ENCODE data around the gene TMEM18.

The TMEM18 gene

DNA sequence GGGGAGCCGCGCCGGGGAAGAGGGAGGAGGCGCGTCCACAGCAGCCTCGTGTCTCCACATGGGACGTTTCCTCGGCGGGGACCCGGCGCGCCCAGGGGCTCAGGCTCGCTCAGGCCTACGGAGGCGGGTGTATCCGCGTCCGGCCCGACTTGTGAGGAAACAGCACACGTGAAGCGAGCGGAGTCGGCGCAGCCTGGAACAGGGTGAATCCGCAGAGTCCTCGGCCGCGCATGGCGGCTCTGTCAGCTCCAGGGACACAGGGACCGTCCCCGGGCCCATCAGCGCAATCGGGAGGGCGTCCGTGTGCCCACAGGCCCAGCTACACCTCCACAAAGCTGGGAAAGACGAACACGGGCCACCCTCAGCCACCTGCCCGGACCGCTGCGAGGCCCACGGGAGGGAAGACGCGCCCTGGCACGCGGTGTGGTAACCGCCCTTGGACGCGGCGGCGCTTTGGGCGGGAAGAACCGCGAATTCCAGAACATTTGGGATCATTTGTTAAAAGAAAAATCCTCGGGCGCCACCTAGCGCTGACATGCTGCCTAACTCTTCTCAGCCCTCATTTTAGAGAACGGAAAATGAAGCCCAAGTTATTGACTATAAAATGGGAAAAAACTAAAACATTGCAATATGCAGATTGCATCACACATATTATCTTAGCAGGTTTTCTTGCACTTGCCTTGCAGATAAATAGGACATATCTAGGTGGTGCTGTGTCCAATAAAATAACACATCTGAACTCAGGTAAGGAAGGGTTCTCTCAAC is 40.4 kb downstream of the TMEM18 start:
- H3K36me3 ChIP-seq (ENCODE audit: control insufficient read depth in 1 of 2, insufficient read depth in 2 of 2, low read length in 2 of 2): no peaks in the 10 kb centered on the region
- H3K4me1 ChIP-seq (ENCODE audit: control insufficient read depth in 1 of 2, insufficient read depth in 2 of 2, low read length in 2 of 2): peaks cover 6 to 15% of the 10 kb centered on the region in 2 donors
- peak overlapping the region; percentile 56 to 60 for H3K4me3 ChIP-seq (ENCODE audit: low read depth in 1 of 2, low read length in 2 of 2)
- H3K9me3 ChIP-seq (ENCODE audit: control insufficient read depth in 1 of 2, low read length in 2 of 2): no peaks in the 10 kb centered on the region
- no peak overlapping the region for H3K27ac ChIP-seq (ENCODE audit: low read depth, low read length)
- no peaks in the 10 kb centered on the region for H3K27me3 ChIP-seq (ENCODE audit: control insufficient read depth in 1 of 2, insufficient read depth in 2 of 2, low read length in 2 of 2)
- peak overlapping the region in 1 of 2 donors; percentile 30 for H3K9ac ChIP-seq (ENCODE audit: low read depth in 1 of 2, low read length in 2 of 2)

DNA sequence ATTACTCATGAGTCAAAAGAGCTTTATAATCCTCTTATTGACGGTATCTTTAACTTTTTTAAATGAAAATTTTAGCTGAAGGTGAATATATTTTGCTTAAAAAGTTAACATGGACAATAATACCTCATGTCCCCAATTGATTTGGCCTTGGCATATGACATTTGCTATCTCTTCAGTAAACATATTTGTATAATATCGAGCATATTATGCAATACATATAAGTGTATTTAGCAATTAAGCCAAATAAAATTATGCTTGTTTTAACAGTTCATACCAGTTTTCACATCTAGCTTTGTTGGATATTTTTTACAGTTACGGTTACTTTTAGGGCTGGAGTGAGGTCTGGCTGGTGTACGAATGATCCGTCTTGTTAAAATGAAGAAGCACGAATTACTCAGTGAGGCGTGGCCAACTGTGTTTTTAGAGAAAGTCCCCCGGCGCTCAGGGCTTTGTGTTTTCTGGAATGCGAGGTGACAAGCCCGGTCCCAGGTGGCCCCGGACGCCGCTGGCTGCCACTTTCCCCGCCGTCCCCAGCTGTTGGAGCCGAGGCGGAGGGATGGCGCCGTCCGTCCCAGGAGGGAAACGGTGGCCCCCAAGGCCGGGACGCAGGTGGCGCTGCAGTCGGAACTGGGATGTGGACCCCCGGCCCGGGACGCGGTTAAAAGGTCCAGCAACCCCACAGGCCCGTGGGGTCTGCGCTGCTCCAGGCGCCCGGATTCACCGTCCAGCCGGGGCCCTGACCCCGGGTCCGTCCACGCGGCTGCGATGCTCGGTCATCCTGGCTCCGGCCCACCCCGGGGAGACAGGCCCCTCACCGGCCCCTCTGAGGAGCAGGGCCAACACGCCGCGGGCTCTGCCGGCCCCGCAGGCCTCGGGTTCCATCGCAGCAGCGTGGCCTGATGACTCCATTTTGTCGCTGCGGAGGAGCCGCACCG is 41.3 kb downstream of the TMEM18 start:
- no peak overlapping the region for H3K4me3 ChIP-seq (ENCODE audit: low read depth in 1 of 2, low read length in 2 of 2)
- no peaks in the 10 kb centered on the region for H3K27me3 ChIP-seq (ENCODE audit: control insufficient read depth in 1 of 2, insufficient read depth in 2 of 2, low read length in 2 of 2)
- no peaks in the 10 kb centered on the region for H3K9me3 ChIP-seq (ENCODE audit: control insufficient read depth in 1 of 2, low read length in 2 of 2)
- H3K9ac ChIP-seq (ENCODE audit: low read depth in 1 of 2, low read length in 2 of 2): no peak overlapping the region
- peaks cover 6 to 15% of the 10 kb centered on the region in 2 donors for H3K4me1 ChIP-seq (ENCODE audit: control insufficient read depth in 1 of 2, insufficient read depth in 2 of 2, low read length in 2 of 2)
- H3K36me3 ChIP-seq (ENCODE audit: control insufficient read depth in 1 of 2, insufficient read depth in 2 of 2, low read length in 2 of 2): no peaks in the 10 kb centered on the region
- H3K27ac ChIP-seq (ENCODE audit: low read depth, low read length): no peak overlapping the region

DNA sequence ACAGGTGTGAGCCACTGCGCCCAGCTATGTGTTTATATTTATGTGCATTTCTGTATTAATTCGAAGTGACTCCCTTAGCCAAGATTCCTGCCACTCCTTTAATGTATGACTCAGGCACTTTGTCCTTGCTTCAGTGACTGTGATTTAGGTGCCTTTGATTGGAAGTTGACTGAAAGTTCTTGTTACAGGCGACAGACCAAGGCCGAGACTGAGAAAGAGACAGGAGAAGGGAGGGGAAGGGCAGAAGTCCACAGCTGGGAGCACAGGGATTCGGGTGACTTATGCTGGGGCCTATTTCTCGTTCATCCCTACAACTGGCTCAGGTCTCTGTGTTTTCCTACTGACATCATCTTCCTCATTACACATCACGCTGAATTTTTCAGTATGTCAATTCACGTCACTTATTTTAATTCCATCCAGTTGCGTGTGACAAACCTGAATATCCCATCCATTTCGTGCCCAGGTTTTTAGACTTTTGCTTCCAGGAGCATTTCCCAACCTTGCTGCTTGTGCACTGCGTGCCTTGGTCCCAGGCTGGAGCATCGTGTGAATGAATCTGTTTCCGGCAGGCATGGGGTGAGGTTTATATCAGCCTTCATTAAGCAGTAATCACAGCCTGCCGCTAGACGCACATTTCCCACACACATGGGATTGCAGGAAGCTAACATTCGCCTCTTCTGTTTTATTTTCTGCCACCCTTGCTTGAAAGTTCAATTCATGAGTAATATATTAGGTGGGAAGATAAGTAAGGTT is 42.4 kb downstream of the TMEM18 start:
- Histone ChIP-seq H3K4me1 (ENCODE audit: control insufficient read depth in 1 of 2, insufficient read depth in 2 of 2, low read length in 2 of 2) (peaks cover 6 to 15% of the 10 kb centered on the region in 2 donors), H3K27me3 (ENCODE audit: control insufficient read depth in 1 of 2, insufficient read depth in 2 of 2, low read length in 2 of 2) (no peaks in the 10 kb centered on the region), H3K4me3 (ENCODE audit: low read depth in 1 of 2, low read length in 2 of 2) (peak overlapping the region in 1 of 2 donors; percentile 23), H3K36me3 (ENCODE audit: control insufficient read depth in 1 of 2, insufficient read depth in 2 of 2, low read length in 2 of 2) (no peaks in the 10 kb centered on the region), H3K9me3 (ENCODE audit: control insufficient read depth in 1 of 2, low read length in 2 of 2) (no peaks in the 10 kb centered on the region), H3K9ac (ENCODE audit: low read depth in 1 of 2, low read length in 2 of 2) (peak overlapping the region in 1 of 2 donors; percentile 38), H3K27ac (ENCODE audit: low read depth, low read length) (no peak overlapping the region)

DNA sequence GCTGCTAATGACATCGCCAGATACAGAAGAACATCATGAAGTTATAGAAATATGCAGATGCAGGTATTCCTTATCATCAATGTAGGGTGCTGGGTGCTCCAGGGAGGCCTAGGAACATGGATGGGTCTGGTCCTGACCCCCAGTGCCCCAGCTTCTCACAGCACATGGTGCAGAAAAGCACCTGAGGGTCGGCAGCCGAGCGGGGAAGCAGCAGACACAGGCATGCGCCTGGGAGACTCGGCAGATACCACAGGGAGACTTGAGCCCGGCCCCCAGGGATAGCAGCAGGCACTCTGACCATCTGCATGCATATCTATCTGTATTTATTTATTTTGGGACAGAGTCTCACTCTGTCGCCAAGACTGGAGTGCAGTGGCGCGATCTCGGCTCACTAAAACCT is 43.2 kb downstream of the TMEM18 start:
- peak overlapping the region in 1 of 2 donors; percentile 15 for H3K9ac ChIP-seq (ENCODE audit: low read depth in 1 of 2, low read length in 2 of 2)
- no peak overlapping the region for H3K27ac ChIP-seq (ENCODE audit: low read depth, low read length)
- H3K27me3 ChIP-seq (ENCODE audit: control insufficient read depth in 1 of 2, insufficient read depth in 2 of 2, low read length in 2 of 2): no peaks in the 10 kb centered on the region
- H3K9me3 ChIP-seq (ENCODE audit: control insufficient read depth in 1 of 2, low read length in 2 of 2): no peaks in the 10 kb centered on the region
- peak overlapping the region in 1 of 2 donors; percentile 12 for H3K4me3 ChIP-seq (ENCODE audit: low read depth in 1 of 2, low read length in 2 of 2)
- H3K36me3 ChIP-seq (ENCODE audit: control insufficient read depth in 1 of 2, insufficient read depth in 2 of 2, low read length in 2 of 2): no peaks in the 10 kb centered on the region
- H3K4me1 ChIP-seq (ENCODE audit: control insufficient read depth in 1 of 2, insufficient read depth in 2 of 2, low read length in 2 of 2): peaks cover 6 to 15% of the 10 kb centered on the region in 2 donors

DNA sequence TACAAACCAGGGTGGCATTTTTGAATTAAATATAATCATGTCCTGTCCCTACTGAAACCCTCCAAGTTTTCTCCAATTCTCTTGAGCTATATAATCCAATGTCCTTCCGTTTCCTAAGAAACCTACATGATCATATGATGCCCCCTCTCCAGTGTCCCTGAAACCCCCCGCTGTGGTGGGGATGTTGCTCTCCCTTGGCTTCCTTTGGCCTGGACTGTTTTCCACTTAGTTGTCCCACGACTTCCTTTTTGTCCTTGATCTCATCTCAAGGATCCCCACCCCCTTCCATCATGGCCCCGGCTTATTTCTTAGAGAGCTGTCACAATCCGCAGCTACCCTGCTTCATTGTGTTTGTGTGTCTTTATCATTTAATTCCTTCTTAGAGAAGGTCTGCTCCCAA is 43.8 kb downstream of the TMEM18 start:
- H3K4me3 ChIP-seq (ENCODE audit: low read depth in 1 of 2, low read length in 2 of 2): no peak overlapping the region
- no peaks in the 10 kb centered on the region for H3K9me3 ChIP-seq (ENCODE audit: control insufficient read depth in 1 of 2, low read length in 2 of 2)
- H3K9ac ChIP-seq (ENCODE audit: low read depth in 1 of 2, low read length in 2 of 2): no peak overlapping the region

DNA sequence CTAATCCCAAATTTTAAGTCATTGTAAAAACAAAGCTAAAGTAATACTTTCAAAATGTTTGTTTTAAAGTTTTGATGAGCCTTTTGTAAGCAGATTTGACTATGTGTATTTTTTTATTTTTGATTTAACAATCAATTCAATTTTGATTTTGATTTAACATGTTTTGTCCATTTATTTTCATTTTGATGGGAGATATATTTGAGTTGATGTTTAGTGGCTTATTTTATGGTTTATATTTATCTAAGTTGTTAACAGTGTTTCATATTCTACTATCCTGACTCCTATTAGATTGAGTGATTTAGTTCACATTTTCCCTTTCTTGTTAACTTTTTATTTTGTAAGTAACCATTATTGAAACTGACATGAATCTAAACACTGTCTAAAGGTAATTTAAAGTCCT is 44.7 kb downstream of the TMEM18 start:
- Histone ChIP-seq H3K27me3 (ENCODE audit: control insufficient read depth in 1 of 2, insufficient read depth in 2 of 2, low read length in 2 of 2) (no peaks in the 10 kb centered on the region), H3K9me3 (ENCODE audit: control insufficient read depth in 1 of 2, low read length in 2 of 2) (no peaks in the 10 kb centered on the region), H3K9ac (ENCODE audit: low read depth in 1 of 2, low read length in 2 of 2) (no peak overlapping the region), H3K36me3 (ENCODE audit: control insufficient read depth in 1 of 2, insufficient read depth in 2 of 2, low read length in 2 of 2) (no peaks in the 10 kb centered on the region), H3K27ac (ENCODE audit: low read depth, low read length) (no peak overlapping the region), H3K4me1 (ENCODE audit: control insufficient read depth in 1 of 2, insufficient read depth in 2 of 2, low read length in 2 of 2) (peaks cover 6 to 15% of the 10 kb centered on the region in 2 donors), H3K4me3 (ENCODE audit: low read depth in 1 of 2, low read length in 2 of 2) (no peak overlapping the region)

More for the DNA sequence above, 43.8 kb downstream of the TMEM18 start:
- no peak overlapping the region for H3K27ac ChIP-seq (ENCODE audit: low read depth, low read length)
- no peaks in the 10 kb centered on the region for H3K36me3 ChIP-seq (ENCODE audit: control insufficient read depth in 1 of 2, insufficient read depth in 2 of 2, low read length in 2 of 2)
- H3K27me3 ChIP-seq (ENCODE audit: control insufficient read depth in 1 of 2, insufficient read depth in 2 of 2, low read length in 2 of 2): no peaks in the 10 kb centered on the region
- H3K4me1 ChIP-seq (ENCODE audit: control insufficient read depth in 1 of 2, insufficient read depth in 2 of 2, low read length in 2 of 2): peaks cover 6 to 15% of the 10 kb centered on the region in 2 donors

DNA sequence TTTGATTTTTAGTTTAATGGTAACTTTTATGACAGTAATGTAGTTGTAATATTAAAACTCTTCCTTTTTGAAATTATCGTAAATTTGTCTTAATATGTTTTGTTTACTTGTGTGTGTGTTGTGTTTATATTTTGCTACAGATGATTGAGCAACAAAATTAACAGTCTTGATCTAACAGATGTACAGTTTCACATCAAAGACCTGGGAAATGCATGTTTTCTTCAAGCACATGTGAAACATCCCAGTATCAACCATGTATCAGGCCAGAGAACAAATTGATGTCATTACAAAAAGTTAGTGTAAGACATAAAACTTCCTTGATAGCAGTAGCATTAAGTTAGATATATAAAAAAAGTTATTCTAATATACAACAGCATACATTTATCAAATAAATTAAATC is 45.5 kb downstream of the TMEM18 start:
- Histone ChIP-seq H3K27me3 (ENCODE audit: control insufficient read depth in 1 of 2, insufficient read depth in 2 of 2, low read length in 2 of 2) (no peaks in the 10 kb centered on the region), H3K36me3 (ENCODE audit: control insufficient read depth in 1 of 2, insufficient read depth in 2 of 2, low read length in 2 of 2) (no peaks in the 10 kb centered on the region), H3K4me1 (ENCODE audit: control insufficient read depth in 1 of 2, insufficient read depth in 2 of 2, low read length in 2 of 2) (peaks cover 6 to 14% of the 10 kb centered on the region in 2 donors), H3K4me3 (ENCODE audit: low read depth in 1 of 2, low read length in 2 of 2) (no peak overlapping the region), H3K9me3 (ENCODE audit: control insufficient read depth in 1 of 2, low read length in 2 of 2) (no peaks in the 10 kb centered on the region), H3K9ac (ENCODE audit: low read depth in 1 of 2, low read length in 2 of 2) (no peak overlapping the region), H3K27ac (ENCODE audit: low read depth, low read length) (no peak overlapping the region)

DNA sequence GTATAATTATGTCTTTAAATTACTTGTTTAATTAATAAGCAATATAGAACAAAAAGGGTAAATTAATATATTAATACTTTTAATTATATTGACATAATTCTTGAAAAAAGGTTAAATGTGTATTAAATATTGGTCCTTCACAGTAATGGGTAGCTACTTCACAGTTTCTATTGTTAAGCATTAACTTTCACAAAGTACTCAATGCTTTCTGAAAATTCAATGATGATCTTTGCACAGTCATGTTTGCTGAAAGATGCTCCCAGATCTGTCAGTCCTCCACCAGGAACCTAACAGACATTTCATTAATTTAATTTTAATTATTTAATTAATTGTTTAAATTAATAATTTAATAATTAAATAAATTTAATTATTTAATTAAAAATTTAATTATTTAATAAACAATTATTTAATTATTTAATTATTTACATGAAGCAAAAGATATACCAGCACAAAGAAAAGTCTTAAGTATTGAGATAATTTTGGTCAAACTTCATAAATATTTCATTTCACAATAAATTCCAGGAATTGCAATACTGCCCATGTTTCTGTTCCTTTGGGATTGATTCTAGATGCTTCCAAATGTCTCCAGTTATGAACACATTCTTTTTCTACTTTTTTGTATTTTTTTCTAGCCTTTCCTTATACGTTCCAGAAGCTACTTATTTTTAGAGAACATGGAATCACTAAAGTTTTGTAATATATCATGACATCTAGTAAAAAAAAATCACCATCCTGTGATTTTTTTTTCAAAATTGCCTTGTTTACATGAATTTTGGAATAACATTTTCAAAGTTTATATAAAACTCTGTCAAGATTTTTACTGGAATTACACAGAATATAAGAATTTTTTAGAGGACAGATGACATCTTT is 46.5 kb downstream of the TMEM18 start:
- Histone ChIP-seq H3K27me3 (ENCODE audit: control insufficient read depth in 1 of 2, insufficient read depth in 2 of 2, low read length in 2 of 2) (no peaks in the 10 kb centered on the region), H3K9me3 (ENCODE audit: control insufficient read depth in 1 of 2, low read length in 2 of 2) (no peaks in the 10 kb centered on the region), H3K9ac (ENCODE audit: low read depth in 1 of 2, low read length in 2 of 2) (no peak overlapping the region), H3K4me1 (ENCODE audit: control insufficient read depth in 1 of 2, insufficient read depth in 2 of 2, low read length in 2 of 2) (peaks cover 6 to 11% of the 10 kb centered on the region in 2 donors), H3K27ac (ENCODE audit: low read depth, low read length) (no peak overlapping the region), H3K4me3 (ENCODE audit: low read depth in 1 of 2, low read length in 2 of 2) (no peak overlapping the region), H3K36me3 (ENCODE audit: control insufficient read depth in 1 of 2, insufficient read depth in 2 of 2, low read length in 2 of 2) (no peaks in the 10 kb centered on the region)

DNA sequence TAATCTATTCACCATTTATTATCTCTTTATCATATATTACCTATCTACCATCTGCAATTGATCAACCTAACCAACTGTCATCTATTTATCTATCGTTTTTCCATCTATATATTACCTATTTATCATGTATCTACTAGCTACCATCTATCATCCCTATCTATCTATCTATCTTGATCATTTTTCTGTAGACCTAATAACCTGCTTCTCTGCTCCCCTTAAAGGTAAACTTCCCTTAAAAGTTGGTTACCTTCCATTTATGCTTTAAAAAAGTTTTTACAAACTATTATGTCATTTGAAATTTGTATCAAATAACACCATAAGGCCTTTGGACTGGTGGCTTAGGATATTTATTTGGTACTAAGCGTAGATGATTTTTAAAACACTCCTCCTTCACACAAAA is 47.2 kb downstream of the TMEM18 start:
- Histone ChIP-seq H3K27ac (ENCODE audit: low read depth, low read length) (no peak overlapping the region), H3K9me3 (ENCODE audit: control insufficient read depth in 1 of 2, low read length in 2 of 2) (no peaks in the 10 kb centered on the region), H3K9ac (ENCODE audit: low read depth in 1 of 2, low read length in 2 of 2) (no peak overlapping the region), H3K36me3 (ENCODE audit: control insufficient read depth in 1 of 2, insufficient read depth in 2 of 2, low read length in 2 of 2) (no peaks in the 10 kb centered on the region), H3K4me1 (ENCODE audit: control insufficient read depth in 1 of 2, insufficient read depth in 2 of 2, low read length in 2 of 2) (peaks cover 3 to 10% of the 10 kb centered on the region in 2 donors), H3K27me3 (ENCODE audit: control insufficient read depth in 1 of 2, insufficient read depth in 2 of 2, low read length in 2 of 2) (no peaks in the 10 kb centered on the region), H3K4me3 (ENCODE audit: low read depth in 1 of 2, low read length in 2 of 2) (no peak overlapping the region)

All from duodenal mucosa (tissue), 2 donors.